AG10803 (cell line): ENCODE data around the gene TNS3.
A peak's percentile ranks its signal among the peaks of the same experiment; 100 is the strongest.

Experiments
- DNase-seq: peaks from one replicate; pipeline ENCODE4 v3.0.0; 2010; ENCODE audit warnings: low read depth
- H3K4me3 ChIP-seq: 2 replicates; pipeline ENCODE4 v1.5.1; 2011; ENCODE audit warnings: mild to moderate bottlenecking, low read length, control low read depth
- CTCF ChIP-seq: conservative IDR thresholded peaks from 2 replicates; pipeline ENCODE4 v1.5.1; 2011; ENCODE audit warnings: mild to moderate bottlenecking, low read length, control low read depth, inconsistent platforms

The TNS3 gene

GRCh38 chr7:47500103-47500563, 81.8 kb downstream of the TNS3 start:
- H3K4me3 ChIP-seq: no peak overlapping the region
- no peak for TF ChIP-seq CTCF

GRCh38 chr7:47498229-47499056, 83.5 kb downstream of the TNS3 start:
- no peak overlapping the region for H3K4me3 ChIP-seq
- no peak for TF ChIP-seq CTCF
- DNase-seq: no peak

More at GRCh38 chr7:47500103-47500563, 81.8 kb downstream of the TNS3 start:
- no peak for DNase-seq

- no peak overlapping the region for H3K4me3 ChIP-seq
- DNase-seq: no peak
Observed at GRCh38 chr7:47497367-47498096, 84.4 kb downstream of the TNS3 start.

GRCh38 chr7:47496666-47497065, 85.2 kb downstream of the TNS3 start:
- no peak for DNase-seq
- no peak for TF ChIP-seq CTCF
- H3K4me3 ChIP-seq: no peak overlapping the region

More at GRCh38 chr7:47497367-47498096, 84.4 kb downstream of the TNS3 start:
- no peak for TF ChIP-seq CTCF

- H3K4me3 ChIP-seq: no peak overlapping the region
- no peak for TF ChIP-seq CTCF
- DNase-seq: no peak
Observed at GRCh38 chr7:47496056-47496665, 85.8 kb downstream of the TNS3 start.

- TF ChIP-seq CTCF: 0 out of 2 replicates have a peak, but pooled peaks have one; percentile 2
- H3K4me3 ChIP-seq: no peak overlapping the region
- DNase-seq: peak; percentile 30
Observed at GRCh38 chr7:47493976-47494911, 87.7 kb downstream of the TNS3 start.
